Neuronal stem cell (in vitro differentiated cells): Measurements from ENCODE around the gene VEGFB.

Experiments used
- DNase-seq: peaks from one replicate; pipeline ENCODE4 v3.0.0-alpha.2; 2013; ENCODE audit warnings: low spot score
- H2AFZ ChIP-seq: one replicate; pipeline ENCODE4 v1.6.1; 2013; ENCODE audit warnings: mild to moderate bottlenecking, low read length, inconsistent platforms
- H2AK5ac ChIP-seq: 2 replicates; pipeline ENCODE4 v1.6.1; 2013; ENCODE audit warnings: low read depth, mild to moderate bottlenecking, inconsistent platforms, low read length, moderate library complexity, mixed read lengths
- H2BK120ac ChIP-seq: 2 replicates; pipeline ENCODE4 v1.6.1; 2013; ENCODE audit warnings: low read depth, mild to moderate bottlenecking, inconsistent platforms, low read length, moderate library complexity, mixed read lengths
- H2BK12ac ChIP-seq: one replicate; pipeline ENCODE4 v1.6.1; 2013; ENCODE audit warnings: low read length, inconsistent platforms
- H2BK15ac ChIP-seq: 2 replicates; pipeline ENCODE4 v1.6.1; 2013; ENCODE audit warnings: mild to moderate bottlenecking, low read length, inconsistent platforms, mixed read lengths
- H2BK5ac ChIP-seq: one replicate; pipeline ENCODE4 v1.6.1; 2013; ENCODE audit warnings: inconsistent platforms, mild to moderate bottlenecking, low read length, moderate library complexity
- H3K14ac ChIP-seq: one replicate; pipeline ENCODE4 v1.6.1; 2013; ENCODE audit warnings: low read length, inconsistent platforms
- H3K18ac ChIP-seq: 2 replicates; pipeline ENCODE4 v1.6.1; 2013; ENCODE audit warnings: low read length, inconsistent platforms
- H3K23ac ChIP-seq: 2 replicates; pipeline ENCODE4 v1.6.1; 2013; ENCODE audit warnings: low read depth, mild to moderate bottlenecking, mixed read lengths, low read length, inconsistent platforms; ENCODE audit not compliant: poor library complexity
- H3K27ac ChIP-seq: replicated peaks from 3 replicates; pipeline ENCODE4 v1.5.1; 2013; ENCODE audit warnings: low read length, inconsistent platforms
- H3K27me3 ChIP-seq, 3 experiments: 2 replicates each; pipeline ENCODE4 v1.6.1; 2013; ENCODE audit warnings: low read length in 3 of 3, mild to moderate bottlenecking in 2 of 3, inconsistent platforms in 1 of 3, low read depth in 1 of 3, mixed read lengths in 1 of 3, moderate library complexity in 1 of 3; ENCODE audit not compliant: control insufficient read depth in 3 of 3, insufficient read depth in 3 of 3
- H3K36me3 ChIP-seq, 2 donors: replicated peaks in 1 of 2; 2 replicates each; pipeline ENCODE4 v1.6.1; 2013; ENCODE audit warnings: low read length in 2 of 2; ENCODE audit not compliant: control insufficient read depth in 2 of 2, insufficient read depth in 2 of 2
- H3K4ac ChIP-seq: 2 replicates; pipeline ENCODE4 v1.6.1; 2013; ENCODE audit warnings: inconsistent platforms, mild to moderate bottlenecking, low read length, moderate library complexity
- H3K4me1 ChIP-seq, 2 donors: 1 replicate in 1 of 2; 2 replicates in 1 of 2; pipeline ENCODE4 v1.6.1; 2013; ENCODE audit warnings: low read length in 2 of 2, low read depth in 1 of 2; ENCODE audit not compliant: control insufficient read depth in 2 of 2, insufficient read depth in 1 of 2
- H3K4me2 ChIP-seq: one replicate; pipeline ENCODE4 v1.6.1; 2013; ENCODE audit warnings: mild to moderate bottlenecking, low read length, inconsistent platforms; ENCODE audit not compliant: insufficient read depth, poor library complexity, severe bottlenecking
- H3K4me3 ChIP-seq, 2 donors: 2 replicates each; pipeline ENCODE4 v1.5.1; 2013; ENCODE audit warnings: low read length in 2 of 2, mild to moderate bottlenecking in 2 of 2, inconsistent platforms in 1 of 2, moderate library complexity in 1 of 2
- H3K79me1 ChIP-seq: one replicate; pipeline ENCODE4 v1.6.1; 2013; ENCODE audit warnings: low read depth, mild to moderate bottlenecking, inconsistent platforms, low read length, moderate library complexity
- H3K9ac ChIP-seq: one replicate; pipeline ENCODE4 v1.6.1; 2013; ENCODE audit warnings: mild to moderate bottlenecking, low read depth, low read length, inconsistent platforms; ENCODE audit not compliant: poor library complexity
- H3K9me3 ChIP-seq, 2 donors: replicated peaks in 1 of 2; 2 replicates each; pipeline versions ENCODE3 to v1.6.1; 2013; ENCODE audit warnings: low read length in 2 of 2, mild to moderate bottlenecking in 2 of 2, inconsistent platforms in 1 of 2, low read depth in 1 of 2, mixed read lengths in 1 of 2, moderate library complexity in 1 of 2; ENCODE audit not compliant: control insufficient read depth in 2 of 2, insufficient read depth in 1 of 2
- H4K8ac ChIP-seq: one replicate; pipeline ENCODE4 v1.6.1; 2013; ENCODE audit warnings: low read depth, mild to moderate bottlenecking, inconsistent platforms, low read length, moderate library complexity
- H4K91ac ChIP-seq: one replicate; pipeline ENCODE4 v1.6.1; 2013; ENCODE audit warnings: low read length, low read depth, mild to moderate bottlenecking, inconsistent platforms; ENCODE audit not compliant: poor library complexity
- WGBS, 2 donors: extraction: QIAGEN DNeasy Blood & Tissue Kit; methylation state at CpG; one replicate each; pipeline ENCODE4 v1.1.7; 2013; ENCODE audit warnings: missing lambda C conversion rate in 2 of 2, mixed read lengths in 1 of 2; ENCODE audit not compliant: insufficient read length in 2 of 2, insufficient replicate concordance in 1 of 2; ENCODE audit errors: extremely low coverage in 2 of 2; 5-methylcytosine and 5-hydroxymethylcytosine counted together

VEGFB gene

GRCh38 chr11:64229090-64229743 is 5.2 kb upstream of the VEGFB start:
- Histone ChIP-seq H3K79me1 (peaks cover 3% of the 10 kb centered on the region), H4K8ac (no peak overlapping the region), H4K91ac (no peak overlapping the region), H3K27me3 (peaks cover 0 to 27% (median 0%) of the 10 kb centered on the region in 3 experiments), H3K36me3 (peaks cover 0 to 9% of the 10 kb centered on the region in 2 donors), H3K9ac (peak overlapping the region; percentile 73), H2BK15ac (peak overlapping the region; percentile 43), H3K14ac (no peak overlapping the region), H3K23ac (peak overlapping the region; percentile 37), H2BK12ac (no peak overlapping the region), H2AFZ (no peak overlapping the region), H3K18ac (peak overlapping the region; percentile 15), H3K9me3 (no peaks in the 10 kb centered on the region), H3K27ac (no peak overlapping the region), H2AK5ac (peak overlapping the region; percentile 83), H3K4me3 (peak overlapping the region in 1 of 2 donors; percentile 72), H2BK120ac (no peak overlapping the region), H3K4me2 (no peak overlapping the region), H2BK5ac (no peak overlapping the region), H3K4ac (no peak overlapping the region), H3K4me1 (peaks cover 23 to 25% of the 10 kb centered on the region in 2 donors)
- DNase-seq, result no peak
- no CpG with 5 or more reads among the region's 12 CpGs for WGBS, 2 donors

GRCh38 chr11:64229744-64230170 is 4.6 kb upstream of the VEGFB start:
- Histone ChIP-seq H3K4me1 (peaks cover 23 to 25% of the 10 kb centered on the region in 2 donors), H4K91ac (no peak overlapping the region), H2BK15ac (peak overlapping the region; percentile 43), H2AFZ (peak overlapping the region; percentile 91), H3K36me3 (peaks cover 0 to 5% of the 10 kb centered on the region in 2 donors), H3K14ac (no peak overlapping the region), H2BK120ac (no peak overlapping the region), H2BK12ac (no peak overlapping the region), H2BK5ac (no peak overlapping the region), H3K9ac (no peak overlapping the region), H3K4me3 (peak overlapping the region; percentile 72 to 75), H3K4me2 (peak overlapping the region; percentile 59), H4K8ac (no peak overlapping the region), H3K4ac (no peak overlapping the region), H2AK5ac (peak overlapping the region; percentile 83), H3K79me1 (peaks cover 3% of the 10 kb centered on the region), H3K27me3 (peaks cover 0 to 27% (median 0%) of the 10 kb centered on the region in 3 experiments), H3K9me3 (no peaks in the 10 kb centered on the region), H3K27ac (peak overlapping the region; percentile 45), H3K23ac (no peak overlapping the region), H3K18ac (no peak overlapping the region)
- no peak for DNase-seq
- WGBS, 2 donors, result no CpG with 5 or more reads among the region's 13 CpGs

GRCh38 chr11:64230171-64230984 is 4.0 kb upstream of the VEGFB start, which contains the start of gene DNAJC4:
TSS of gene DNAJC4 (plus strand) at chr11:64230548. CDS start at chr11:64230855, 307 bp downstream.
- peak within 1 kb of the TSS; percentile 45 for H3K27ac ChIP-seq
- H3K36me3 ChIP-seq, result peaks cover 0 to 5% of the 10 kb centered on the region in 2 donors
- no peak within 1 kb of the TSS for H4K8ac ChIP-seq
- H3K4ac ChIP-seq, result no peak within 1 kb of the TSS
- peak within 1 kb of the TSS; percentile 91 for H2AFZ ChIP-seq
- peak within 1 kb of the TSS; percentile 95 for H3K9ac ChIP-seq
- H2BK15ac ChIP-seq, result peak within 1 kb of the TSS; percentile 80
- peak within 1 kb of the TSS; percentile 88 for H2BK120ac ChIP-seq
- H2AK5ac ChIP-seq, result peak within 1 kb of the TSS; percentile 83
- peak within 1 kb of the TSS; percentile 83 for H3K14ac ChIP-seq
- H3K4me3 ChIP-seq, result peak within 1 kb of the TSS; percentile 72 to 86
- H2BK5ac ChIP-seq, result no peak within 1 kb of the TSS
- DNase-seq, result peak; percentile 95
- peak within 1 kb of the TSS; percentile 95 for H2BK12ac ChIP-seq
- H3K9me3 ChIP-seq, result no peaks in the 10 kb centered on the region
- H3K18ac ChIP-seq, result peak within 1 kb of the TSS; percentile 94
- H3K79me1 ChIP-seq, result peaks cover 3% of the 10 kb centered on the region
- H4K91ac ChIP-seq, result no peak within 1 kb of the TSS
- H3K23ac ChIP-seq, result peak within 1 kb of the TSS; percentile 90
- H3K4me2 ChIP-seq, result peak within 1 kb of the TSS; percentile 59
- peaks cover 0 to 32% (median 0%) of the 10 kb centered on the region in 3 experiments for H3K27me3 ChIP-seq
- WGBS, 2 donors, result no CpG with 5 or more reads among the region's 62 CpGs
- peaks cover 18 to 21% of the 10 kb centered on the region in 2 donors for H3K4me1 ChIP-seq

- H3K27ac ChIP-seq, result no peak overlapping the region
- H4K91ac ChIP-seq, result no peak overlapping the region
- H2AK5ac ChIP-seq, result no peak overlapping the region
- peaks cover 18 to 20% of the 10 kb centered on the region in 2 donors for H3K4me1 ChIP-seq
- H3K79me1 ChIP-seq, result peaks cover 6% of the 10 kb centered on the region
- peak overlapping the region; percentile 94 for H3K18ac ChIP-seq
- H4K8ac ChIP-seq, result no peak overlapping the region
- H2BK15ac ChIP-seq, result no peak overlapping the region
- no peak overlapping the region for H2BK5ac ChIP-seq
- peaks cover 0 to 5% of the 10 kb centered on the region in 2 donors for H3K36me3 ChIP-seq
- no peak for DNase-seq
- H3K9ac ChIP-seq, result peak overlapping the region; percentile 95
- peak overlapping the region; percentile 88 for H2BK120ac ChIP-seq
- no CpG with 5 or more reads among the region's 8 CpGs for WGBS, 2 donors
- no peak overlapping the region for H3K4ac ChIP-seq
- peak overlapping the region; percentile 59 for H3K4me2 ChIP-seq
- no peaks in the 10 kb centered on the region for H3K9me3 ChIP-seq
- H3K14ac ChIP-seq, result no peak overlapping the region
- H3K23ac ChIP-seq, result no peak overlapping the region
- H2AFZ ChIP-seq, result peak overlapping the region; percentile 91
- peaks cover 0 to 36% (median 0%) of the 10 kb centered on the region in 3 experiments for H3K27me3 ChIP-seq
- H3K4me3 ChIP-seq, result peak overlapping the region; percentile 72 to 86
- H2BK12ac ChIP-seq, result no peak overlapping the region
These were observed 3.4 kb upstream of the VEGFB start for GRCh38 chr11:64230985-64231365.
